ENCODE measurements around the gene CNTNAP2.

Gene CNTNAP2

GRCh38 chr7:146713934-146714333 lies 597.3 kb downstream of the CNTNAP2 start:
- CTCF ChIA-PET = no interaction called here
- TF ChIP-seq FOXK2 (IDR thresholded peaks at IDR 0.05) (no peak), TARDBP (IDR thresholded peaks at IDR 0.05) (no peak), ELF4 (IDR thresholded peaks at IDR 0.05) (no peak), BHLHE40 (IDR thresholded peaks at IDR 0.05; ENCODE audit: borderline replicate concordance) (no peak), L3MBTL2 (conservative IDR thresholded peaks at IDR 0.05) (no peak), SP1 (IDR thresholded peaks at IDR 0.05) (no peak), PKNOX1 (IDR thresholded peaks at IDR 0.05) (no peak), FOXM1 (IDR thresholded peaks at IDR 0.05; ENCODE audit: borderline replicate concordance) (no peak), ZNF384 (IDR thresholded peaks at IDR 0.05) (no peak), ARNT (IDR thresholded peaks at IDR 0.05) (no peak), SUZ12 (IDR thresholded peaks at IDR 0.05) (no peak), LEF1 (IDR thresholded peaks at IDR 0.05; ENCODE audit: borderline replicate concordance) (no peak), FOXA1 (IDR thresholded peaks at IDR 0.05) (no peak), HDGF (IDR thresholded peaks at IDR 0.05; ENCODE audit: borderline replicate concordance) (no peak), CTBP1 (IDR thresholded peaks at IDR 0.05; ENCODE audit: borderline replicate concordance) (no peak), NFRKB (IDR thresholded peaks at IDR 0.05) (no peak)
- no peak for DNase-seq (ENCODE audit: extremely low spot score)
- POLR2A ChIA-PET = no interaction called here

GRCh38 chr7:146720195-146720594 lies 603.6 kb downstream of the CNTNAP2 start:
- DNase-seq (ENCODE audit: extremely low spot score) = no peak
- no peak for TF ChIP-seq SUZ12 (IDR thresholded peaks at IDR 0.05)
- TF ChIP-seq SP1 (IDR thresholded peaks at IDR 0.05) = no peak
- TF ChIP-seq FOXK2 (IDR thresholded peaks at IDR 0.05) = no peak
- TF ChIP-seq PKNOX1 (IDR thresholded peaks at IDR 0.05) = no peak
- TF ChIP-seq ZNF384 (IDR thresholded peaks at IDR 0.05) = no peak
- no peak for TF ChIP-seq TARDBP (IDR thresholded peaks at IDR 0.05)
- TF ChIP-seq ELF4 (IDR thresholded peaks at IDR 0.05) = no peak
- no peak for TF ChIP-seq CTBP1 (IDR thresholded peaks at IDR 0.05; ENCODE audit: borderline replicate concordance)
- TF ChIP-seq FOXA1 (IDR thresholded peaks at IDR 0.05) = no peak
- no peak for TF ChIP-seq NFRKB (IDR thresholded peaks at IDR 0.05)
- no peak for TF ChIP-seq L3MBTL2 (conservative IDR thresholded peaks at IDR 0.05)
- TF ChIP-seq FOXM1 (IDR thresholded peaks at IDR 0.05; ENCODE audit: borderline replicate concordance) = no peak
- ChIA-PET POLR2A (no interaction called here), CTCF (interaction anchor here (1.4 kb wide), 1 partner anchor 9 kb away, joined by 5 read pairs; no protein-coding TSS in a partner anchor)

GRCh38 chr7:146722986-146723385 lies 606.4 kb downstream of the CNTNAP2 start:
- ChIA-PET POLR2A (no interaction called here), CTCF (no interaction called here)
- TF ChIP-seq CTBP1 (IDR thresholded peaks at IDR 0.05; ENCODE audit: borderline replicate concordance) = no peak
- no peak for TF ChIP-seq FOXM1 (IDR thresholded peaks at IDR 0.05; ENCODE audit: borderline replicate concordance)
- TF ChIP-seq ELF4 (IDR thresholded peaks at IDR 0.05) = no peak
- TF ChIP-seq TARDBP (IDR thresholded peaks at IDR 0.05) = no peak
- TF ChIP-seq FOXK2 (IDR thresholded peaks at IDR 0.05) = no peak
- TF ChIP-seq LEF1 (IDR thresholded peaks at IDR 0.05; ENCODE audit: borderline replicate concordance) = no peak
- no peak for TF ChIP-seq SUZ12 (IDR thresholded peaks at IDR 0.05)
- TF ChIP-seq SP1 (IDR thresholded peaks at IDR 0.05) = no peak
- TF ChIP-seq ARNT (IDR thresholded peaks at IDR 0.05) = no peak
- TF ChIP-seq NFRKB (IDR thresholded peaks at IDR 0.05) = no peak
- TF ChIP-seq FOXA1 (IDR thresholded peaks at IDR 0.05) = no peak
- no peak for TF ChIP-seq BHLHE40 (IDR thresholded peaks at IDR 0.05; ENCODE audit: borderline replicate concordance)
- no peak for TF ChIP-seq ZNF384 (IDR thresholded peaks at IDR 0.05)
- no peak for TF ChIP-seq PKNOX1 (IDR thresholded peaks at IDR 0.05)
- no peak for TF ChIP-seq L3MBTL2 (conservative IDR thresholded peaks at IDR 0.05)
- no peak for DNase-seq (ENCODE audit: extremely low spot score)

GRCh38 chr7:146725520-146725919 lies 608.9 kb downstream of the CNTNAP2 start:
- no peak for DNase-seq (ENCODE audit: extremely low spot score)
- ChIA-PET CTCF (no interaction called here), POLR2A (no interaction called here)
- TF ChIP-seq LEF1 (IDR thresholded peaks at IDR 0.05; ENCODE audit: borderline replicate concordance) (no peak), NFRKB (IDR thresholded peaks at IDR 0.05) (no peak), BHLHE40 (IDR thresholded peaks at IDR 0.05; ENCODE audit: borderline replicate concordance) (no peak), ELF4 (IDR thresholded peaks at IDR 0.05) (no peak), SP1 (IDR thresholded peaks at IDR 0.05) (no peak), SUZ12 (IDR thresholded peaks at IDR 0.05) (no peak), FOXK2 (IDR thresholded peaks at IDR 0.05) (no peak), PKNOX1 (IDR thresholded peaks at IDR 0.05) (no peak), HDGF (IDR thresholded peaks at IDR 0.05; ENCODE audit: borderline replicate concordance) (no peak), FOXA1 (IDR thresholded peaks at IDR 0.05) (no peak), ZNF384 (IDR thresholded peaks at IDR 0.05) (no peak), ARNT (IDR thresholded peaks at IDR 0.05) (no peak)

GRCh38 chr7:146728141-146728540 lies 611.5 kb downstream of the CNTNAP2 start:
- ChIA-PET POLR2A (no interaction called here), CTCF (no interaction called here)
- TF ChIP-seq ZNF384 (IDR thresholded peaks at IDR 0.05) (no peak), HDGF (IDR thresholded peaks at IDR 0.05; ENCODE audit: borderline replicate concordance) (no peak), FOXK2 (IDR thresholded peaks at IDR 0.05) (no peak), TARDBP (IDR thresholded peaks at IDR 0.05) (no peak), SP1 (IDR thresholded peaks at IDR 0.05) (no peak)
- DNase-seq (ENCODE audit: extremely low spot score) = no peak

GRCh38 chr7:146728611-146729010 lies 612.0 kb downstream of the CNTNAP2 start:
- POLR2A ChIA-PET = no interaction called here
- DNase-seq (ENCODE audit: extremely low spot score) = no peak
- CTCF ChIA-PET = interaction anchor here (1.4 kb wide), 1 partner anchor 8 kb away, joined by 5 read pairs; no protein-coding TSS in a partner anchor
- no peak for TF ChIP-seq L3MBTL2 (conservative IDR thresholded peaks at IDR 0.05)
